ENCODE data around the gene ALDH8A1. TPM values are rescaled to one million over a fixed set of nuclear protein-coding genes. Genes with fewer than 3 reads are reported as not detected.

Gene ALDH8A1
- total RNA-seq, 1 experiment from 2014 or later: not detected

DNA sequence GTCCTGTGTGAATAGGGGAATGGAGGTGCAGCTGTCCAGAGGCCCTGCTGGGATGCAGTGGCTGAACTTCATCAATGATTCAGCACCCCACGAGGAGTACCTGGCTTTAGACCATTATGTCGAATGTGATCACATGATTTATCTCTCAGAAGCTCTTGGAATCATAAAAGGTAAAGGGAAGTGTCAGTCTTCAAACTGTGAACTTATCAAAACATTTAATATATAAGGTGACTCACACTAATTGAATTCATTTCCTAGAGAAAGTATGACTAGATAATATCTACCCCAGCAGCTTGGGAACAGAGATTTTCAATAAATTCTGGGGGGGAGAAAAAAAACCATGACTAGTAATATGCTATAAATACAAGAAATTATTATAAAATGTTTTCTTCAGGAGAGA, 29.5 kb downstream of the ALDH8A1 start:
- TF ChIP-seq, protein P1, sequence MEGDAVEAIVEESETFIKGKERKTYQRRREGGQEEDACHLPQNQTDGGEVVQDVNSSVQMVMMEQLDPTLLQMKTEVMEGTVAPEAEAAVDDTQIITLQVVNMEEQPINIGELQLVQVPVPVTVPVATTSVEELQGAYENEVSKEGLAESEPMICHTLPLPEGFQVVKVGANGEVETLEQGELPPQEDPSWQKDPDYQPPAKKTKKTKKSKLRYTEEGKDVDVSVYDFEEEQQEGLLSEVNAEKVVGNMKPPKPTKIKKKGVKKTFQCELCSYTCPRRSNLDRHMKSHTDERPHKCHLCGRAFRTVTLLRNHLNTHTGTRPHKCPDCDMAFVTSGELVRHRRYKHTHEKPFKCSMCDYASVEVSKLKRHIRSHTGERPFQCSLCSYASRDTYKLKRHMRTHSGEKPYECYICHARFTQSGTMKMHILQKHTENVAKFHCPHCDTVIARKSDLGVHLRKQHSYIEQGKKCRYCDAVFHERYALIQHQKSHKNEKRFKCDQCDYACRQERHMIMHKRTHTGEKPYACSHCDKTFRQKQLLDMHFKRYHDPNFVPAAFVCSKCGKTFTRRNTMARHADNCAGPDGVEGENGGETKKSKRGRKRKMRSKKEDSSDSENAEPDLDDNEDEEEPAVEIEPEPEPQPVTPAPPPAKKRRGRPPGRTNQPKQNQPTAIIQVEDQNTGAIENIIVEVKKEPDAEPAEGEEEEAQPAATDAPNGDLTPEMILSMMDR (conservative IDR thresholded peaks at IDR 0.05): no peak
- Histone ChIP-seq H3K56ac (ENCODE audit: insufficient read length, low read depth, low read length) (no peak overlapping the region), H2BK120ac (ENCODE audit: low read depth, low read length, poor library complexity, severe bottlenecking) (no peak overlapping the region), H4K91ac (ENCODE audit: insufficient read length, low read depth, low read length) (no peak overlapping the region), H3K9me3 (ENCODE audit: control insufficient read depth, low read depth, low read length) (no peaks in the 10 kb centered on the region), H3K4ac (ENCODE audit: low read depth, low read length) (no peak overlapping the region), H4K20me1 (ENCODE audit: control insufficient read depth, insufficient read depth, insufficient read length) (no peaks in the 10 kb centered on the region), H3K9ac (ENCODE audit: extremely low read depth, insufficient read length, low read length) (no peak overlapping the region), H3T11ph (ENCODE audit: low read length) (no peak overlapping the region), H3K23ac (ENCODE audit: insufficient read length, low read depth, low read length) (no peak overlapping the region), H3K4me1 (ENCODE audit: insufficient read depth, low read length) (no peaks in the 10 kb centered on the region; the same call in 1 of the 2 replicates), H2BK5ac (ENCODE audit: insufficient read length, low read length) (no peak overlapping the region), H3K4me2 (ENCODE audit: insufficient read depth, insufficient read length, low read length) (no peak overlapping the region), H3K27ac (ENCODE audit: insufficient read length, low read depth, low read length) (no peak overlapping the region), H3K18ac (ENCODE audit: insufficient read length, low read depth, low read length) (no peak overlapping the region), H2BK15ac (ENCODE audit: low read depth, low read length) (no peak overlapping the region), H2BK20ac (ENCODE audit: low read depth, low read length, poor library complexity, severe bottlenecking) (no peak overlapping the region), H3K27me3 (ENCODE audit: insufficient read depth, low read length) (no peaks in the 10 kb centered on the region), H2AFZ (ENCODE audit: low read length) (no peak overlapping the region), H3K14ac (ENCODE audit: insufficient read depth, low read length) (no peak overlapping the region), H3K23me2 (ENCODE audit: insufficient read length, low read depth, low read length, poor library complexity, severe bottlenecking) (no peaks in the 10 kb centered on the region), H3K79me1 (ENCODE audit: insufficient read depth, low read depth, low read length, poor library complexity, severe bottlenecking) (no peaks in the 10 kb centered on the region), H3K79me2 (ENCODE audit: insufficient read depth, low read length) (no peaks in the 10 kb centered on the region), H2AK5ac (ENCODE audit: insufficient read length, low read length) (no peak overlapping the region), H2BK12ac (ENCODE audit: insufficient read length, low read depth, low read length) (no peak overlapping the region), H4K8ac (replicated peaks; ENCODE audit: insufficient read length, low read depth, low read length) (no peak overlapping the region), H4K5ac (ENCODE audit: insufficient read length, low read depth, low read length) (no peak overlapping the region)
- no peaks in the 10 kb centered on the region for H3K9me3 Mint-ChIP-seq
- H3K36me3 Mint-ChIP-seq (ENCODE audit: insufficient read depth in 1 of 3, low read depth in 3 of 3): no peaks in the 10 kb centered on the region
- no peak overlapping the region for H3K27ac Mint-ChIP-seq
- no peaks in the 10 kb centered on the region; the same call in 1 of the 2 replicates for H3K27me3 Mint-ChIP-seq (ENCODE audit: low read depth)
- H3K4me3 Mint-ChIP-seq: no peak overlapping the region
- WGBS (ENCODE audit: extremely low coverage, insufficient read length, low lambda C conversion rate): no CpG with 5 or more reads among the region's 2 CpGs
- DNase-seq: no peak
- peaks cover 10 to 11% of the 10 kb centered on the region in 2 experiments for H3K4me1 Mint-ChIP-seq
